Activated B cell treated with CpG ODN at 0.5 μM for 24 hours (primary cell): ENCODE data around the gene OTUD4. TPM values are rescaled to one million over a fixed set of nuclear protein-coding genes. Genes with fewer than 3 reads are reported as not detected.
A peak's percentile ranks its signal among the peaks of the same experiment; 100 is the strongest.

Source experiments
- ATAC-seq: fragments of 200-7000 bp; cut with Tn5 transposase; one replicate; pipeline ENCODE4 v1.10.0; 2021; ENCODE audit warnings: low read depth, mild to moderate bottlenecking, moderate library complexity
- CTCF ChIA-PET: fragments of 350-600 bp; sonication (Branson Sonifier 250); formaldehyde crosslinking; loops from one replicate; lab custom pipeline; 2021; ENCODE audit warnings: antibody characterized with exemption; lab: Charles Lee
- POLR2A ChIA-PET: fragments of 350-600 bp; sonication (Branson Sonifier 250); formaldehyde crosslinking; loops from one replicate; lab custom pipeline; 2021; ENCODE audit warnings: antibody characterized with exemption; lab: Charles Lee
- DNase-seq: peaks from one replicate; pipeline ENCODE4 v3.0.0; 2022
- H3K27ac Mint-ChIP-seq: one replicate; pipeline ENCODE4 v1.8.0; 2020; ENCODE audit warnings: mixed read lengths
- H3K27me3 Mint-ChIP-seq: one replicate; pipeline ENCODE4 v1.8.0; 2021; ENCODE audit warnings: mixed read lengths
- H3K36me3 Mint-ChIP-seq: one replicate; pipeline ENCODE4 v1.8.0; 2021; ENCODE audit warnings: low read depth, mixed read lengths
- H3K4me1 Mint-ChIP-seq: one replicate; pipeline ENCODE4 v1.8.0; 2021; ENCODE audit warnings: mixed read lengths
- H3K4me3 Mint-ChIP-seq: one replicate; pipeline ENCODE4 v1.8.0; 2020; ENCODE audit warnings: mild to moderate bottlenecking, mixed read lengths
- H3K9me3 Mint-ChIP-seq: one replicate; pipeline ENCODE4 v1.8.0; 2020; ENCODE audit warnings: mixed read lengths
- intact Hi-C: fragments of 100-400 bp; cut with micrococcal nuclease; formaldehyde crosslinking; loops from one replicate; pipeline ENCODE4 v1.15.1; 2024
- total RNA-seq: library from RNA; stranded (reverse); gene quantifications from 2 replicates; pipeline ENCODE4 v1.2.3, GENCODE V29; 2022
- TF ChIP-seq, protein P1 (sequence below): fragments of 200-600 bp; IDR thresholded peaks from one replicate; pipeline ENCODE4 v1.8.0; 2022; ENCODE audit warnings: antibody characterized with exemption, mild to moderate bottlenecking

OTUD4 gene
- total RNA-seq, 1 donor from 2014 or later, result 47.3 TPM

DNA sequence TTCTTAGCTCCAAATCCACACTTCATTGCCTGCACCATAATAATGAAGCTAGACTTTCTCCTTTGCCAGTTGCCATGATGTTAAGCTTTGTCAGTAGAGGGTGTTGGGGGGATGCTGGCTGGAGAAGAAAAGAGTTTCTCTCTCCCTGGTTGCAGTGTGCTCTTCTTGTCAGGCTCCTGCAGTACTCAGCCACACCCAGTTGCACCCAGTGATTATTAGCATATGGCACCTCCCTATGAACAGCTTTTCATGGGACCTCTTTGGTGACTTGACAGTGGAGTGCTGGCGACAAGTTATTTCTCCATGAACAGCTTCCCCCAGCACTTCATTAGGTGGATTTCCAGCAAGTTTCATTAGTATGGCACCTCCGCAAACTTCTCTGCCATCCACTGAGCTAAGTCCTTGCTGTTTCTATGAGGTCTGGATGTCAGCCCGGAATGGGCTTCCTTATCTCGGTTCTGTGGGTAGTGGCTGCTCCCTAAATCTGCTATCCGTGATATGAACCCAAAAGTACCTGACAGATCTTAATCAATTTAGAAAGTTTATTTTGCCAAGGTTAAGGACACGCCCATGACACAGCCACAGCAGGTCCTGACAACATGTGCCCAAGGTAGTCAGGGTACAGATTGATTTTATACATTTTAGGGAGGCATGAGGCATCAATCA is 18.8 kb upstream of the OTUD4 start:
- Mint-ChIP-seq H3K36me3 (no peaks in the 10 kb centered on the region), H3K27ac (no peak overlapping the region), H3K27me3 (no peaks in the 10 kb centered on the region), H3K4me3 (no peak overlapping the region), H3K9me3 (no peaks in the 10 kb centered on the region), H3K4me1 (peaks cover 12% of the 10 kb centered on the region)
- intact Hi-C loops, result no loop called here
- POLR2A ChIA-PET, result no interaction called here
- TF ChIP-seq, protein P1, sequence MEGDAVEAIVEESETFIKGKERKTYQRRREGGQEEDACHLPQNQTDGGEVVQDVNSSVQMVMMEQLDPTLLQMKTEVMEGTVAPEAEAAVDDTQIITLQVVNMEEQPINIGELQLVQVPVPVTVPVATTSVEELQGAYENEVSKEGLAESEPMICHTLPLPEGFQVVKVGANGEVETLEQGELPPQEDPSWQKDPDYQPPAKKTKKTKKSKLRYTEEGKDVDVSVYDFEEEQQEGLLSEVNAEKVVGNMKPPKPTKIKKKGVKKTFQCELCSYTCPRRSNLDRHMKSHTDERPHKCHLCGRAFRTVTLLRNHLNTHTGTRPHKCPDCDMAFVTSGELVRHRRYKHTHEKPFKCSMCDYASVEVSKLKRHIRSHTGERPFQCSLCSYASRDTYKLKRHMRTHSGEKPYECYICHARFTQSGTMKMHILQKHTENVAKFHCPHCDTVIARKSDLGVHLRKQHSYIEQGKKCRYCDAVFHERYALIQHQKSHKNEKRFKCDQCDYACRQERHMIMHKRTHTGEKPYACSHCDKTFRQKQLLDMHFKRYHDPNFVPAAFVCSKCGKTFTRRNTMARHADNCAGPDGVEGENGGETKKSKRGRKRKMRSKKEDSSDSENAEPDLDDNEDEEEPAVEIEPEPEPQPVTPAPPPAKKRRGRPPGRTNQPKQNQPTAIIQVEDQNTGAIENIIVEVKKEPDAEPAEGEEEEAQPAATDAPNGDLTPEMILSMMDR, result no peak
- ATAC-seq (no peak), DNase-seq (no peak)
- CTCF ChIA-PET, result no interaction called here

DNA sequence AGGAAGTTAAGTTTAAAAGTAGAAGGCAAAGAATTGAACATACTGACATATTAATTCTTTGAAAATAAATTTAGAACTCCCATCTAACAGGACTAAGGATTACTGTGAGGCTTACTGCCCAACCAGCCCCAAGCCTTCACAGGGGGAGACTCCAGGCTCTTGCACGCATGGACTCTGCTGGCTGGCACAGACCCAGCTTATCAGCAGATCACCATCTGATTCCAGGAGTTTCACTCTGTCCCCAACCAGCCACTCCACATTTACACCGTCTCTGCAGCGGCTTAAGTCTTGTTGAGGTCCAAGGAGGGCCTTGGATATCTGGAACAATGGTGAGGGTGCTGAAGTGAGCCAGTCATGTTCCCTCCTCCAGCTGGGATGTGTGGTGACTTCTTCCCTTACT is 16.4 kb upstream of the OTUD4 start:
- intact Hi-C loops, result no loop called here
- CTCF ChIA-PET, result no interaction called here

DNA sequence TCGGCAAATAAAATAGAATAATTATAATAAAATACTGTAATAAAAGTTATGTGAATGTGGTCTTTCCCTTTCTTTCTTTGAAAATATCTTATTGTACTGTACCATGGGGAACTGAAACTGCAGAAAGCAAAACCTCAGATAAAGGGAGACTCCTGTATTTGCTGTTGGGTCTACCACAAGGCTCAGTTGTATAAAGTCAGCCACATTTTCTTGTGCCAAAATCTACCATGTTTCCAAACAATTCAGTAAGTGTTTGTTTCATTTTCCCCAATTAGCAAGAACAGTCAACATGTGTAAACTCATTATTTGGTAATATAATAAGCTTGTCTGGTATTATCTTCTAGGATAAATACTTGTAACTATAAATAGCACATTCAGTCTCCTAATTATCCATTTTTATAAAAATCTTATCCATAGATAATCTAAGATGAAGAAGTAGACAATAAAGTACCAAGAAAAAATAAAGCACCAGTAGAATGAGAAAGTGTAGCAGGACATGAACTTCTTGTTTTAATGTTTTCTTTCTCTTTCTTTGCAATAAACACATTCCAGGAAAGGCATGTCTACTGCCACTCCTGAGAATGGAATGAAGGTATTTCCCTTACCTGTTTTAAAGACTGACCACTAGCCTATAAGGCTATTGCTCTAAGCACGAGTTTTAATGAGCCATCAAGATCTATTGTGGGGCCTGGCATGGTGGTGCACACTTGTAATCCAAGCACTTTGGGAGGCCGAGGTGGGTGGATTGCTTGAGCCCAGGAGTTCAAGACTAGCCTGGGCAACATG is 15.0 kb upstream of the OTUD4 start:
- H3K36me3 Mint-ChIP-seq, result no peaks in the 10 kb centered on the region
- no peaks in the 10 kb centered on the region for H3K27me3 Mint-ChIP-seq
- H3K4me1 Mint-ChIP-seq, result peaks cover 13% of the 10 kb centered on the region
- no peak overlapping the region for H3K4me3 Mint-ChIP-seq
- DNase-seq, result no peak
- no peaks in the 10 kb centered on the region for H3K9me3 Mint-ChIP-seq
- TF ChIP-seq, protein P1, result no peak
- H3K27ac Mint-ChIP-seq, result no peak overlapping the region
- POLR2A ChIA-PET, result interaction anchor here (0.7 to 0.8 kb wide), 2 partner anchors 15 to 96 kb away, joined by 3 to 5 read pairs; partner anchors contain the start of gene OTUD4
- intact Hi-C loops, result loop anchor here (1.0 kb wide), 2 partner anchors 9 to 15 kb away; partner anchors contain the start of gene OTUD4
- peak; percentile 83 for ATAC-seq
- CTCF ChIA-PET, result no interaction called here

More for the DNA sequence above, 16.4 kb upstream of the OTUD4 start:
- no peak for DNase-seq
- Mint-ChIP-seq H3K36me3 (no peaks in the 10 kb centered on the region), H3K4me1 (peaks cover 13% of the 10 kb centered on the region), H3K27ac (no peak overlapping the region), H3K27me3 (no peaks in the 10 kb centered on the region), H3K4me3 (no peak overlapping the region), H3K9me3 (no peaks in the 10 kb centered on the region)
- TF ChIP-seq, protein P1, result no peak
- no peak for ATAC-seq
- POLR2A ChIA-PET, result interaction anchor here (0.8 kb wide), 1 partner anchor 18 kb away, joined by 4 read pairs; no protein-coding TSS in a partner anchor

DNA sequence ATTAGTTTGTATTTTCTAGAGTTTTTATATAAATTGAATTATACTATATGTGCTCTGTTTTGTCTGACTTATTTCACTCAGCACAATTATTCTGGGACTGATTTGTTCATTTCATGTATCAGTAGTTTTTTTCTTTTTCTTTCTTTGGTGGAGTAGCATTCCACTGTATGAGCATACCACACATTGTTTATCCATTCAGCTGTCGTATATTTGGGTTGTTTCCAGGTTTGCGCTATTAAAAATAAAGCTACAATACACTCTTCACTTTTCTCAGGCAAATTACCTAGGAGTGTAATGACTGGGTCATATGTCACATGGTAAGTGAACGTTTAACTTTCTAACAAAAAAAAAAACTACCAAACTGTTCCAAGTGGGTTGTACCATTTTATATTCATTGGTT is 9.6 kb upstream of the OTUD4 start:
- no peaks in the 10 kb centered on the region for H3K27me3 Mint-ChIP-seq
- H3K9me3 Mint-ChIP-seq, result no peaks in the 10 kb centered on the region
- intact Hi-C loops, result no loop called here
- CTCF ChIA-PET, result no interaction called here
- DNase-seq (no peak), ATAC-seq (no peak)
- POLR2A ChIA-PET, result no interaction called here
- no peak overlapping the region for H3K4me3 Mint-ChIP-seq
- no peaks in the 10 kb centered on the region for H3K36me3 Mint-ChIP-seq
- peaks cover 11% of the 10 kb centered on the region for H3K4me1 Mint-ChIP-seq
- H3K27ac Mint-ChIP-seq, result no peak overlapping the region
- TF ChIP-seq, protein P1, result no peak

DNA sequence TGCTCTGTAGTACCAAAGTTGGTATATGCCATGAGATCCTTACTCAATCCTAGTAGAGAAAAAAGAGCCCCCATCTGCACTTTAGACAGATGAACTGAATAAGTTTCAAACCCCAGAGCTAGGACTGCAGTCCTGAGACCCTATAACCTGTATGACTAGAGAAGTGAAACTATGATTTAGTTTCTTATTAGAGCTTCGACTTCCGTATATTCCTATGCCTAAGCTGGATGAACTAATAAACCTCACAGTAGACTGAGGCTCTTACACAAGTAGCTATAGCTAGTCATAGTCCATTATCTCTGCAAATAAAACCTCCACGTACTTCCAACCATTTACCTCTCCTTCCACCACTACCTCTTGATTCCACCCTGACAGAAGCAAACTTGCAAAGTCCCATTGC is 6.3 kb upstream of the OTUD4 start:
- no peaks in the 10 kb centered on the region for H3K36me3 Mint-ChIP-seq
- intact Hi-C loops, result loop anchor here (1.0 kb wide), 1 partner anchor 9 kb away; no protein-coding TSS in a partner anchor
- ATAC-seq (peak; percentile 99), DNase-seq (no peak)
- no peak overlapping the region for H3K27ac Mint-ChIP-seq
- TF ChIP-seq, protein P1, result no peak
- peaks cover 11% of the 10 kb centered on the region for H3K4me1 Mint-ChIP-seq
- CTCF ChIA-PET, result interaction anchor here (0.9 to 1.9 kb wide), 2 partner anchors 45 to 430 kb away, joined by 3 to 12 read pairs; no protein-coding TSS in a partner anchor
- no peaks in the 10 kb centered on the region for H3K27me3 Mint-ChIP-seq
- no peaks in the 10 kb centered on the region for H3K9me3 Mint-ChIP-seq
- no peak overlapping the region for H3K4me3 Mint-ChIP-seq
- POLR2A ChIA-PET, result interaction anchor here (1.2 to 2.0 kb wide), 2 partner anchors 9 to 88 kb away, joined by 3 to 5 read pairs; partner anchors contain the start of gene ABCE1
